ENCODE results near the gene MAST2. TPM values are rescaled to one million over a fixed set of nuclear protein-coding genes. Genes with fewer than 3 reads are reported as not detected.

MAST2 gene
- total RNA-seq, 2 donors from 2014 or later: 44.5 to 52.1 TPM

GRCh38 chr1:45908611-45909140 is 105.3 kb downstream of the MAST2 start:
- TF ChIP-seq CTCF (IDR thresholded peaks at IDR 0.05): no peak

DNA sequence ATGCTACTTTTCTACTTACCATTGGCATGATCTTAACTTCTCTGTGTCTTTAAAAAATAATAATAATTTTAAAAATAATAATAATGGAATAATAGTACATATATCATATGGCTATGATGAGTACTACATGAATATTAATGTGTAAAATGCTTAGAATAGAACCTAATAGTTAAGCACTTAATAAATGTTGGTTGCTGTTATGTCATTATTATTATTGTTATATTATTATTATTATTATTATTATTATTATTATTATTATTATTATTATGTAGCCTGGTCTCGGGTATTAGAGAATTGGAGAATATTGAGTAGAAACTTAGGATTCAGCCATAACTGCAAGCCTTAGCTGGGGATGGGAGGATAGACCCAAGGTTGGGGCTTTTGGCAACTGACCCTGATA is 108.2 kb downstream of the MAST2 start:
- H3K4me3 ChIP-seq: no peak overlapping the region
- H3K36me3 ChIP-seq: no peaks in the 10 kb centered on the region
- peak overlapping the region; percentile 80 to 94 for H3K27ac ChIP-seq
- peaks cover 0 to 19% of the 10 kb centered on the region in 2 donors for H3K4me1 ChIP-seq
- no peaks in the 10 kb centered on the region for H3K27me3 ChIP-seq
- no peak for DNase-seq (ENCODE audit: low spot score)
- TF ChIP-seq CTCF (IDR thresholded peaks at IDR 0.05): no peak
- H3K9me3 ChIP-seq: no peaks in the 10 kb centered on the region

More at GRCh38 chr1:45908611-45909140, 105.3 kb downstream of the MAST2 start:
- no peak for DNase-seq (ENCODE audit: low spot score)
- no peaks in the 10 kb centered on the region for H3K27me3 ChIP-seq
- H3K27ac ChIP-seq: no peak overlapping the region
- H3K9me3 ChIP-seq: no peaks in the 10 kb centered on the region
- peaks cover 0 to 19% of the 10 kb centered on the region in 2 donors for H3K4me1 ChIP-seq
- no peak overlapping the region for H3K4me3 ChIP-seq
- no peaks in the 10 kb centered on the region for H3K36me3 ChIP-seq

DNA sequence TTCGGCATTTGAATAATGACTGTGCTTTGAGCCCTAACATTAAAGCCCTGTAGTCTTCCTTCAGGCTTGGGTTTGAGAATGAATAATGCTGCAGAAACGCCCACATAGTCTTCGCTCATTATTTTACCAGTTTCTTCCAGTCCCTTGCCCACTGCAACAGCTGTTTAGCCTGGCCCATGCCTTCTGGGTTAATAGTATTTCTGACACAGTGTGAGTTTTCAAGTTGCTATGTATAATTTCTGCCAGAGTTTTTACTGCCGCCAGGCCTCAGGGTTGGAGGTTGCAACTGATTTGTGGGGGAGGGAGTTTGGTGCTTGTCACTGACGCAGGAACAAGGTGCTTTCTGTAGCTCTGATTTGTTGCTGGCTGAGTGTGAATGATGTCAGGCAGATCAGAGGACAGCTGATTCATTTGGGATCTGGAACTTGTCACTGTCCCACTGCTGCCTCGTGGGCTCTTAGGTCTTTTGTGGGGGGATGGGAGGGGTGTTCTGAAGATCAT is 109.8 kb downstream of the MAST2 start:
- peak; percentile 85 for DNase-seq (ENCODE audit: low spot score)
- H3K4me3 ChIP-seq: peak overlapping the region; percentile 38 to 44

DNA sequence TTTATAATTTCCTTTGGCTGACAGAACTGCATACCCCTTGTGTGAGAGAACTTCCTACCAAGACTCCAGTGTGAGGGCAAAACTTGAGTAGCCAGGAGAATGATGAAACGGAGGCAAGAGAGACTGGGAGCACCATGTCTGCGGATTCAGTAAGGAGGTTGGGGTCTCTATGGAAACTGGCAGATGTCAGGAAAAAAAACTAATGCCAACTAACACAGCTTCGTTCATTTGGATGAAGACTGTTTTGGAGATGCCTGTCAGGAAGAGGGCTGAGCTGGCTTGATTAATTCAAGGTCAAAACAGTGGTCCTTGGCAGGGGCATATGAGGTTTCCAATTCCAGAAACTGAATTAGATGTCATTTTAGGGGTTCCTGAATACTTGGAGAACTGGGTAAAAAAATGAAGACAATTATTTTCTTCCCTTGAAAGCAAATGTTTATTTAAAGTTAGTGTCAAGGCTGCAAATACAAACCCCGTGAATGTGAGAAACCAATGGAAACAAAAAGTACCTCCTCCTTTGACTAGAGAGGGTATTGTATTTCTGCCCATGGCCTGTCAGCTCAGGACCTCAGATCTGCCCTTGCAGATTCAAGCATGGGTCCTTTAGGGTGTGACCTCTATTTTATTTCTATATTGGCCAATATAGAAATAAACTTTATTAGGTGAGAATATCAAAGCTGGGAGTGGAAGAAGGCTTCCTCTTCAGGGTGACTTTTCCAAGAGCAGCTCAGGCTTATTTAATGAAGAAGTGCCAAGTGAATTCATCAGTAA is 110.5 kb downstream of the MAST2 start:
- H3K4me1 ChIP-seq: peaks cover 0 to 19% of the 10 kb centered on the region in 2 donors
- DNase-seq (ENCODE audit: low spot score): no peak
- peak overlapping the region; percentile 85 to 94 for H3K27ac ChIP-seq
- H3K27me3 ChIP-seq: no peaks in the 10 kb centered on the region
- TF ChIP-seq CTCF (IDR thresholded peaks at IDR 0.05): no peak
- no peaks in the 10 kb centered on the region for H3K9me3 ChIP-seq
- no peaks in the 10 kb centered on the region for H3K36me3 ChIP-seq
- H3K4me3 ChIP-seq: peak overlapping the region; percentile 38 to 44

More for the DNA sequence above, 109.8 kb downstream of the MAST2 start:
- Histone ChIP-seq H3K27me3 (no peaks in the 10 kb centered on the region), H3K27ac (peak overlapping the region; percentile 85 to 94), H3K9me3 (no peaks in the 10 kb centered on the region), H3K4me1 (peaks cover 0 to 19% of the 10 kb centered on the region in 2 donors), H3K36me3 (no peaks in the 10 kb centered on the region)
- TF ChIP-seq CTCF (IDR thresholded peaks at IDR 0.05): no peak

GRCh38 chr1:45914836-45915235 is 111.4 kb downstream of the MAST2 start:
- peak overlapping the region; percentile 38 to 44 for H3K4me3 ChIP-seq
- no peaks in the 10 kb centered on the region for H3K36me3 ChIP-seq
- TF ChIP-seq CTCF (IDR thresholded peaks at IDR 0.05): no peak
- H3K27me3 ChIP-seq: no peaks in the 10 kb centered on the region
- peak overlapping the region; percentile 85 to 94 for H3K27ac ChIP-seq
- no peaks in the 10 kb centered on the region for H3K9me3 ChIP-seq
- no peak for DNase-seq (ENCODE audit: low spot score)
- peaks cover 0 to 19% of the 10 kb centered on the region in 2 donors for H3K4me1 ChIP-seq

Data from right atrium auricular region (tissue), 2 donors.